Measurements from ENCODE around the gene OR2H2.

- TF ChIP-seq CTCF (IDR thresholded peaks at IDR 0.05) (no peak), POLR2A (IDR thresholded peaks at IDR 0.05; ENCODE audit: low read length) (no peak), GATA3 (IDR thresholded peaks at IDR 0.05; ENCODE audit: borderline replicate concordance) (no peak), NR3C1 (IDR thresholded peaks at IDR 0.05) (no peak), CEBPB (IDR thresholded peaks at IDR 0.05) (no peak), HOXA7 (CRISPR knock-in tag; IDR thresholded peaks at IDR 0.05) (no peak), ZNF302 (CRISPR knock-in tag; IDR thresholded peaks at IDR 0.05) (no peak), RFX5 (IDR thresholded peaks at IDR 0.05) (no peak), MAZ (IDR thresholded peaks at IDR 0.05; ENCODE audit: borderline replicate concordance, low read depth, low read length) (no peak), PHF8 (IDR thresholded peaks at IDR 0.05; ENCODE audit: borderline replicate concordance, low read depth) (no peak), MAX (IDR thresholded peaks at IDR 0.05) (no peak), SMC3 (IDR thresholded peaks at IDR 0.05) (no peak), E2F6 (IDR thresholded peaks at IDR 0.05; ENCODE audit: borderline replicate concordance, low read depth) (no peak), RAD21 (conservative IDR thresholded peaks at IDR 0.05 in 1 of 2, IDR thresholded peaks at IDR 0.05 in 1 of 2) (no peak)
These were observed 8.9 kb upstream of the OR2H2 start for GRCh38 chr6:29576056-29576455.

Data from A549 (cell line).